HG02973 (cell line): ENCODE measurements around the gene MRGPRF.
"Not testable (repeated sequence)": the region's sequence is repeated elsewhere in the genome, so short reads cannot be mapped to it uniquely, and the experiment has no call there.

Experiments used
- ATAC-seq: cut with Tn5 transposase; IDR thresholded peaks from one replicate; pipeline ENCODE4 v1.9.1; 2021; ENCODE audit warnings: moderate library complexity; ENCODE audit not compliant: unreplicated experiment

MRGPRF gene

GRCh38 chr11:68992743-68993255, 20.2 kb downstream of the MRGPRF start:
- ATAC-seq: no peak

- ATAC-seq: no peak
Measured at GRCh38 chr11:68990995-68991780, 21.9 kb downstream of the MRGPRF start.

- ATAC-seq: no peak
Measured at GRCh38 chr11:68989936-68990606, 23.0 kb downstream of the MRGPRF start.

GRCh38 chr11:68988491-68988890, 24.6 kb downstream of the MRGPRF start:
- no peak for ATAC-seq

- ATAC-seq: no peak
Measured at GRCh38 chr11:68987211-68987610, 25.8 kb downstream of the MRGPRF start.

- ATAC-seq: no peak
Measured at GRCh38 chr11:68983801-68984200, 29.2 kb downstream of the MRGPRF start.

GRCh38 chr11:68982134-68982533, 30.9 kb downstream of the MRGPRF start:
- no peak for ATAC-seq

- no peak for ATAC-seq
Measured at GRCh38 chr11:68980776-68981065, 32.3 kb downstream of the MRGPRF start, which contains the start of gene MRGPRD. TSS of gene MRGPRD (minus strand) at chr11:68980986. CDS start at chr11:68980986, 0 bp downstream.

GRCh38 chr11:68979931-68980775, 32.9 kb downstream of the MRGPRF start:
- no peak for ATAC-seq

- ATAC-seq: no peak
Measured at GRCh38 chr11:68978931-68979594, 34.0 kb downstream of the MRGPRF start.

GRCh38 chr11:68978626-68978930, 34.5 kb downstream of the MRGPRF start:
- ATAC-seq: no peak

GRCh38 chr11:68977781-68978625, 35.0 kb downstream of the MRGPRF start:
- no peak for ATAC-seq

GRCh38 chr11:68976563-68976962, 36.5 kb downstream of the MRGPRF start:
- ATAC-seq: no peak

- no peak for ATAC-seq
Measured at GRCh38 chr11:68976095-68976494, 37.0 kb downstream of the MRGPRF start.

GRCh38 chr11:68974421-68975194, 38.4 kb downstream of the MRGPRF start:
- ATAC-seq: no peak

- ATAC-seq: not testable (repeated sequence)
Measured at GRCh38 chr11:68973706-68974105, 39.3 kb downstream of the MRGPRF start.

GRCh38 chr11:68973219-68973618, 39.8 kb downstream of the MRGPRF start:
- no peak for ATAC-seq

GRCh38 chr11:68970921-68971636, 42.0 kb downstream of the MRGPRF start:
- no peak for ATAC-seq

GRCh38 chr11:68969386-68969785, 43.7 kb downstream of the MRGPRF start:
- no peak for ATAC-seq
